Measurements from ENCODE around the gene DZIP3. TPM values are rescaled to one million over a fixed set of nuclear protein-coding genes. Genes with fewer than 3 reads are reported as not detected.

Gene DZIP3
- total RNA-seq, 1 experiment from 2014 or later, result 22.1 TPM

DNA sequence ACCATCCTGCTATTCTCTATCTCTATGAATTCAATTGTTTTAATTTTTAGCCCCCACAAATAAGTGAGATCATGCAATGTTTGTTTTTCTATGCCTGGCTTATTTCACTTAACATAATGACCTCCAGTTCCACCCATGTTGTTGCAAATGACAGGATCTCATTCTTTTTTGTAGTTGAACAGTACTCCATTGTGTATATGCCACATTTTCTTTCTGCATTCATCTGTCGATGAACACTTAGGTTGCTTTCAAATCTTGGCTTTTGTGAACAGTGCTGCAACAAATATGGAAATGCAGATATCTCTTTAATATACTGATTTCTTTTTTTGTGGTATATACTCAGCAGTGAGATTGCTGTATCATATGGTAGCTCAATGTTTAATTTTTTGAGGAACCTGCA, 108.9 kb downstream of the DZIP3 start:
- no peaks in the 10 kb centered on the region for H3K79me2 ChIP-seq (ENCODE audit: insufficient read depth, low read length)
- H3K56ac ChIP-seq (ENCODE audit: insufficient read length, low read depth, low read length), result no peak overlapping the region
- H2BK120ac ChIP-seq (ENCODE audit: low read depth, low read length, poor library complexity, severe bottlenecking), result no peak overlapping the region
- no peaks in the 10 kb centered on the region for H3K79me1 ChIP-seq (ENCODE audit: insufficient read depth, low read depth, low read length, poor library complexity, severe bottlenecking)
- no peak overlapping the region for H2BK20ac ChIP-seq (ENCODE audit: low read depth, low read length, poor library complexity, severe bottlenecking)
- no peak overlapping the region for H3K18ac ChIP-seq (ENCODE audit: insufficient read length, low read depth, low read length)
- WGBS (ENCODE audit: extremely low coverage, insufficient read length, low lambda C conversion rate), result no CpG with 5 or more reads among the region's 1 CpG
- H3K27ac Mint-ChIP-seq, result no peak overlapping the region
- TF ChIP-seq, protein P1, sequence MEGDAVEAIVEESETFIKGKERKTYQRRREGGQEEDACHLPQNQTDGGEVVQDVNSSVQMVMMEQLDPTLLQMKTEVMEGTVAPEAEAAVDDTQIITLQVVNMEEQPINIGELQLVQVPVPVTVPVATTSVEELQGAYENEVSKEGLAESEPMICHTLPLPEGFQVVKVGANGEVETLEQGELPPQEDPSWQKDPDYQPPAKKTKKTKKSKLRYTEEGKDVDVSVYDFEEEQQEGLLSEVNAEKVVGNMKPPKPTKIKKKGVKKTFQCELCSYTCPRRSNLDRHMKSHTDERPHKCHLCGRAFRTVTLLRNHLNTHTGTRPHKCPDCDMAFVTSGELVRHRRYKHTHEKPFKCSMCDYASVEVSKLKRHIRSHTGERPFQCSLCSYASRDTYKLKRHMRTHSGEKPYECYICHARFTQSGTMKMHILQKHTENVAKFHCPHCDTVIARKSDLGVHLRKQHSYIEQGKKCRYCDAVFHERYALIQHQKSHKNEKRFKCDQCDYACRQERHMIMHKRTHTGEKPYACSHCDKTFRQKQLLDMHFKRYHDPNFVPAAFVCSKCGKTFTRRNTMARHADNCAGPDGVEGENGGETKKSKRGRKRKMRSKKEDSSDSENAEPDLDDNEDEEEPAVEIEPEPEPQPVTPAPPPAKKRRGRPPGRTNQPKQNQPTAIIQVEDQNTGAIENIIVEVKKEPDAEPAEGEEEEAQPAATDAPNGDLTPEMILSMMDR (conservative IDR thresholded peaks at IDR 0.05), result no peak
- H3K9ac ChIP-seq (ENCODE audit: extremely low read depth, insufficient read length, low read length), result no peak overlapping the region
- H3K23ac ChIP-seq (ENCODE audit: insufficient read length, low read depth, low read length), result no peak overlapping the region
- H2BK5ac ChIP-seq (ENCODE audit: insufficient read length, low read length), result no peak overlapping the region
- H3K4ac ChIP-seq (ENCODE audit: low read depth, low read length), result no peak overlapping the region
- no peak overlapping the region for H2AK5ac ChIP-seq (ENCODE audit: insufficient read length, low read length)
- H3K9me3 ChIP-seq (ENCODE audit: control insufficient read depth, low read depth, low read length), result no peaks in the 10 kb centered on the region
- H4K8ac ChIP-seq (replicated peaks; ENCODE audit: insufficient read length, low read depth, low read length), result no peak overlapping the region
- no peak for DNase-seq
- H3K4me1 Mint-ChIP-seq, result no peaks in the 10 kb centered on the region
- H3K36me3 Mint-ChIP-seq (ENCODE audit: insufficient read depth in 1 of 3, low read depth in 3 of 3), result peaks cover 18 to 26% (median 20%) of the 10 kb centered on the region in 3 experiments
- no peak overlapping the region for H2AFZ ChIP-seq (ENCODE audit: low read length)
- no peak overlapping the region for H3K4me3 Mint-ChIP-seq
- no peaks in the 10 kb centered on the region for H3K27me3 Mint-ChIP-seq (ENCODE audit: low read depth)
- no peaks in the 10 kb centered on the region for H3K27me3 ChIP-seq (ENCODE audit: insufficient read depth, low read length)
- no peaks in the 10 kb centered on the region for H4K20me1 ChIP-seq (ENCODE audit: control insufficient read depth, insufficient read depth, insufficient read length)
- H3K27ac ChIP-seq (ENCODE audit: insufficient read length, low read depth, low read length), result no peak overlapping the region
- no peak overlapping the region for H3K14ac ChIP-seq (ENCODE audit: insufficient read depth, low read length)
- H3T11ph ChIP-seq (ENCODE audit: low read length), result no peak overlapping the region
- no peak overlapping the region for H2BK12ac ChIP-seq (ENCODE audit: insufficient read length, low read depth, low read length)
- no peak overlapping the region for H4K5ac ChIP-seq (ENCODE audit: insufficient read length, low read depth, low read length)
- H3K4me1 ChIP-seq (ENCODE audit: insufficient read depth, low read length), result no peaks in the 10 kb centered on the region
- peaks cover 12 to 20% of the 10 kb centered on the region in 2 experiments for H3K9me3 Mint-ChIP-seq
- H4K91ac ChIP-seq (ENCODE audit: insufficient read length, low read depth, low read length), result no peak overlapping the region
- H3K23me2 ChIP-seq (ENCODE audit: insufficient read length, low read depth, low read length, poor library complexity, severe bottlenecking), result no peaks in the 10 kb centered on the region
- H3K4me2 ChIP-seq (ENCODE audit: insufficient read depth, insufficient read length, low read length), result no peak overlapping the region
- H2BK15ac ChIP-seq (ENCODE audit: low read depth, low read length), result no peak overlapping the region

All from H9 (cell line).